Esophagus squamous epithelium (tissue), 4 donors: ENCODE results near the gene SLC12A7.

Source experiments
- POLR2A ChIP-seq, 4 donors: fragments of 450-650 bp; IDR thresholded peaks; one replicate each; pipeline ENCODE4 v1.6.1; 2017; ENCODE audit warnings: antibody characterized with exemption in 4 of 4, mild to moderate bottlenecking in 4 of 4, moderate library complexity in 3 of 4
- TF ChIP-seq, protein P1 (sequence below), 6 experiments: fragments of 450-650 bp in 4 of 6; fragments of 200-600 bp in 2 of 6; sonication (generic) in 2 of 6; IDR thresholded peaks; one replicate each; pipeline ENCODE4 v1.5.1; 2016 to 2019; ENCODE audit warnings: antibody characterized with exemption in 6 of 6, mild to moderate bottlenecking in 4 of 6, moderate library complexity in 4 of 6

DNA sequence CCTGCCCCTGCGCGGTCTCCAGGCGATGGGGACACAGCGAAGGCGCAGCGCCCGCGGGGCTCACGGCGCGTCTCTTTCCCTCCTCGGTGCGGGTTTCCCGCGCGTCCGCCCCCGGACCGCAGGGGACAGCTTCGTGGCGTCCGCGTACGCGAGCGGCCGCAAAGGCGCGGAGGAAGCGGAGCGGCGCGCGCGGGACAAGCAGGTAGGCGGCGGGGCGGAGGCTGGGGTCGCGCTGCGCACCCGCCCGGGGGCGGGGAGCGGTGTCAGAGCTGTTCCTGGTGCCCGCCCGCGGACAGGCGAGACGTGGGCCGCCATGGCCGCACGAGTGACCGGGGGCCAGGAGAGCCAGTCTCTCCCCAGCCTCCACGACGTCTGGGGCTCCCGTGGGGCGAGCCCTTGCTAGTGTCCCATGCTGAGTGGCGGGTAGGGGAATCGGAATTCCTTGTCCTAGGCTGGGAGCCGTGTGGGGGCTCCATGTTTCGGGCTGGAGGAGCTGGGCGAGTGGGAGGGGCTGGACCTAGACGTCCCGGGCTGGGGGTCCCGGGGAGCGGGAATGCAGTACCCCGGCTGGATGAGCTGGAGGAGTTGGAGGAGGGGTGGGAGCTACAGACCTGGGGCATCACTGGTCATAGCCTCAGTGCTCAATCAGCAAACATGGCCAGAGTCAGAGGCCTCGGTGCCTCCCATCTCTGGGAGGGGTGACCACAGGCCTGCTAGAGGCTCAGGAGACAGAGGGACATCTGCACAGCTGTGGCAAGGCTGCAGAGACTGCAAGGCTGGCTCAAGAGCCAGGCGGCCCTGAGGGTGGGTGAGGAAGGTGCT is 102.3 kb downstream of the SLC12A7 start:
- TF ChIP-seq, protein P1, sequence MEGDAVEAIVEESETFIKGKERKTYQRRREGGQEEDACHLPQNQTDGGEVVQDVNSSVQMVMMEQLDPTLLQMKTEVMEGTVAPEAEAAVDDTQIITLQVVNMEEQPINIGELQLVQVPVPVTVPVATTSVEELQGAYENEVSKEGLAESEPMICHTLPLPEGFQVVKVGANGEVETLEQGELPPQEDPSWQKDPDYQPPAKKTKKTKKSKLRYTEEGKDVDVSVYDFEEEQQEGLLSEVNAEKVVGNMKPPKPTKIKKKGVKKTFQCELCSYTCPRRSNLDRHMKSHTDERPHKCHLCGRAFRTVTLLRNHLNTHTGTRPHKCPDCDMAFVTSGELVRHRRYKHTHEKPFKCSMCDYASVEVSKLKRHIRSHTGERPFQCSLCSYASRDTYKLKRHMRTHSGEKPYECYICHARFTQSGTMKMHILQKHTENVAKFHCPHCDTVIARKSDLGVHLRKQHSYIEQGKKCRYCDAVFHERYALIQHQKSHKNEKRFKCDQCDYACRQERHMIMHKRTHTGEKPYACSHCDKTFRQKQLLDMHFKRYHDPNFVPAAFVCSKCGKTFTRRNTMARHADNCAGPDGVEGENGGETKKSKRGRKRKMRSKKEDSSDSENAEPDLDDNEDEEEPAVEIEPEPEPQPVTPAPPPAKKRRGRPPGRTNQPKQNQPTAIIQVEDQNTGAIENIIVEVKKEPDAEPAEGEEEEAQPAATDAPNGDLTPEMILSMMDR (IDR thresholded peaks at IDR 0.05), result no peak
- no peak for TF ChIP-seq POLR2A (IDR thresholded peaks at IDR 0.05)
